Stimulated activated naive CD8-positive, alpha-beta T cell treated with anti-CD3 and anti-CD28 coated beads, Interleukin-15, amount 100 ng/mL, for 72 hours (primary cell): ENCODE data around the gene RAB39A.
"Not testable (repeated sequence)": the region's sequence is repeated elsewhere in the genome, so short reads cannot be mapped to it uniquely, and the experiment has no call there.

ENCODE experiments used
- ATAC-seq: fragments of 150-1000 bp; cut with Tn5 transposase; 2 replicates; pipeline ENCODE4 v1.10.0; 2021; ENCODE audit warnings: mild to moderate bottlenecking, moderate library complexity
- DNase-seq, 2 donors: peaks; one replicate each; pipeline ENCODE4 v3.0.0; 2021 to 2022
- H3K27ac Mint-ChIP-seq, 2 donors: one replicate each; pipeline ENCODE4 v1.8.0; 2022; ENCODE audit warnings: mild to moderate bottlenecking in 2 of 2, mixed read lengths in 2 of 2, moderate library complexity in 2 of 2
- H3K27me3 Mint-ChIP-seq: one replicate; pipeline ENCODE4 v1.8.0; 2022; ENCODE audit warnings: mixed read lengths
- H3K4me1 Mint-ChIP-seq: one replicate; pipeline ENCODE4 v1.8.0; 2022; ENCODE audit warnings: mild to moderate bottlenecking, mixed read lengths
- H3K4me3 Mint-ChIP-seq, 2 donors: one replicate each; pipeline ENCODE4 v1.8.0; 2022; ENCODE audit warnings: mild to moderate bottlenecking in 2 of 2, mixed read lengths in 2 of 2, moderate library complexity in 1 of 2
- H3K9me3 Mint-ChIP-seq, 2 donors: one replicate each; pipeline ENCODE4 v1.8.0; 2022; ENCODE audit warnings: mixed read lengths in 2 of 2

The RAB39A gene

DNA sequence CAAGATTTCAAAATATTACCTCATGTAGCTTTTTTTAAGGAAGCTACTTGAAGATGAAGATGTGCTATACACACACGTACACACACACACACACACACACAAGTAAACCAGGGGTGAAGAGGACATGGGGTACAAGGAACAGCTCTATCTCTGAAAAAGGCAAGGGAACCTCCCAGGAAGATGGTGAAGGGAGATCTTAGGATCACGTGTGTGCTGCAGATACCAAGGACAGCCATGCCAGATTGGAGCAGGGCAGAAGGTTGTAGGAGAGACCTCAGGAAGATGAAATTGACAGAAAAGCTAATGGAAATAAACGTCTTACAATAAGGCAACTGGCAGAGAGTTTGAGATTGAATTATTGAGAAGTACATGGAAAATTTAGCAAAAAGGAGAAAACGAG, 19.7 kb downstream of the RAB39A start:
- no peaks in the 10 kb centered on the region for H3K9me3 Mint-ChIP-seq
- H3K4me3 Mint-ChIP-seq, result no peak overlapping the region
- no peaks in the 10 kb centered on the region for H3K4me1 Mint-ChIP-seq
- H3K27ac Mint-ChIP-seq, result no peak overlapping the region
- no peak for ATAC-seq
- no peak for DNase-seq
- no peaks in the 10 kb centered on the region for H3K27me3 Mint-ChIP-seq

- H3K4me3 Mint-ChIP-seq, ATAC-seq, H3K9me3 Mint-ChIP-seq, H3K27ac Mint-ChIP-seq, H3K4me1 Mint-ChIP-seq, H3K27me3 Mint-ChIP-seq, DNase-seq: not testable (repeated sequence)
These were observed 20.1 kb downstream of the RAB39A start for GRCh38 chr11:107948328-107948727.

DNA sequence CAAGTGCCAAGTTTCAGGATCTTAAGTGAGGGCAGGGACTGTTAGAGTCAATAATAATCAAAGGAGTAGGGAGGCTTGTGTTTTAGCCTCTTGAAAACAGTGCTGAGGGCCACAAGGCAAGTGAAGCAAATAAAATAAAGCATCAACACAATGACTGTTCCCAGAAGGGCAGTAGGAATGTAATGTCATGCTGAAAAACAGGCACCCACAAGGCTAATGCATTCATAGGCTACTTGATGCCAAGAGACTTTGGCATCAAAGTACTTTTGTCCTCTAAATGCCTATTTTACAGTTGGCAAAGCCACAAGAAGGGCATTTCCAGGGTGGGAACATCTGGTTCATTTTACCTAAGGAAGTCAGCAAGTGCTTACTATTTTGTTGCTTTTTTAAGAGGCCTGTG, 22.9 kb downstream of the RAB39A start:
- ATAC-seq (no peak), DNase-seq (no peak)
- Mint-ChIP-seq H3K9me3 (no peaks in the 10 kb centered on the region), H3K4me3 (no peak overlapping the region), H3K27ac (no peak overlapping the region), H3K27me3 (no peaks in the 10 kb centered on the region), H3K4me1 (no peaks in the 10 kb centered on the region)

DNA sequence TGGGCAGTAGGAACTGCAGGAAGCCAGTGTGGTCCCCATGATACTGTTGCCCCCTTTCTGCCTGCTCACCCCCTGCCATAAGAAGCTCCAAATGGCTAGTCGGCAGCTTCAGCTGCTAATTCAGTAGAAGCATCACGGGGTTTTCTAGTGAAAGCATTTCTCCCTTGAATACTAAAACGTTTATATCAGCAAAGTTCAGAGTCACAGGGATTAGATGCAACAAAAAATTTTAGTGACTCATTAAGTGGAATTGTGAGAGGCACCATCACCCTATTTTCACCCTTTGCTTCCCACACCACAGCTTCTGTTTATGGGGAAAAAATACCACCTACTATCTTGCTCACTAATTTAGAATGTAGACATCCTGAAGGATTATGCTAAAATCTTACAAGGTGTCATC, 25.2 kb downstream of the RAB39A start:
- H3K4me1 Mint-ChIP-seq, result peaks cover 6% of the 10 kb centered on the region
- no peak overlapping the region for H3K4me3 Mint-ChIP-seq
- peaks cover 21% of the 10 kb centered on the region for H3K27me3 Mint-ChIP-seq
- DNase-seq (no peak), ATAC-seq (no peak)
- no peaks in the 10 kb centered on the region for H3K9me3 Mint-ChIP-seq
- no peak overlapping the region for H3K27ac Mint-ChIP-seq

- DNase-seq, result no peak
- Mint-ChIP-seq H3K4me3 (no peak overlapping the region), H3K9me3 (no peaks in the 10 kb centered on the region), H3K27me3 (peaks cover 25% of the 10 kb centered on the region), H3K27ac (no peak overlapping the region), H3K4me1 (peaks cover 6% of the 10 kb centered on the region)
- no peak for ATAC-seq
These were observed 28.3 kb downstream of the RAB39A start for GRCh38 chr11:107956543-107956942.

DNA sequence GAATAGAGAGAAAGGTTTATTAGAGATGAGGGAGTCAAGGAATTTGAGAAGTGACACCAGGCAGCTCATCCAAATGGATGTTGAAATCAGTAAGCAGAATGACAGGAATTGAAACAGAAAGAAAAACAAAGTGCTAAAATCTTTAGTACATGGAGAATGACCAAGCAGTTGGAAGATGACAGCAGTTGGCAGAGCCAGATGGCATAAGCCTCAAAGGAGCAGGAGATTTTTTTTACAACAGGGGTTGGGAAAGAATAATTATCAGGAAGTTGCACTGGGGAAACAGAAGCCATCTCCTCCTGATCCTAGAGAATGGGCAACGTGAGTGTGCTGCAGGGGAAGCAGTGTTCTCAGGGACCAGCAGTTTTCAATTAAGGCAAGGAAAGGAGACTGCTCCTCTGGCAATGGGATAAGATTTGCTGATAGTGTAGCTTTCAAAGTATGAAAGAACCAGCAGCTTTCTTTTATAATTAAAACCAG, 28.9 kb downstream of the RAB39A start:
- Mint-ChIP-seq H3K4me1 (peaks cover 6% of the 10 kb centered on the region), H3K27ac (no peak overlapping the region), H3K27me3 (peaks cover 31% of the 10 kb centered on the region), H3K9me3 (no peaks in the 10 kb centered on the region), H3K4me3 (no peak overlapping the region)
- DNase-seq, result no peak
- no peak for ATAC-seq

DNA sequence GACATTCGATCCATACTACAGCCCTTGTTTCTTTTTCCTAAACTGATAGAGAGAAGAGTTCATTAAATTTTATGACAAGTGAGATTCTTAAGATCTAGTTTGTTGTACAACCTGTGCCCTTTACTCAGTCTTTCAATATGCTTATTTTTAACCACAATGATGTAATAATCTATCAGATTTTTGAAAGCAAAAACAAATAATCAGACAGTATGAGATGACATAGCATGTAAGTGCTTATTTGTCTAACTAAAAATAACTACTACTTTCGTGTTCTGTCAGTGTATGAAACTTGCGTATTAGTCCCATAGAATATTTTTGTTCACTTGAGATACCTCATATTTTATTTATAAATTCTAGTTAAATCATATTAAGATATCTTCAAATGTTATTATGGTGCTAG, 33.2 kb downstream of the RAB39A start:
- no peak overlapping the region for H3K27ac Mint-ChIP-seq
- H3K4me3 Mint-ChIP-seq, result no peak overlapping the region
- ATAC-seq, result no peak
- peaks cover 6% of the 10 kb centered on the region for H3K4me1 Mint-ChIP-seq
- H3K27me3 Mint-ChIP-seq, result peaks cover 31% of the 10 kb centered on the region
- DNase-seq, result no peak
- H3K9me3 Mint-ChIP-seq, result no peaks in the 10 kb centered on the region

DNA sequence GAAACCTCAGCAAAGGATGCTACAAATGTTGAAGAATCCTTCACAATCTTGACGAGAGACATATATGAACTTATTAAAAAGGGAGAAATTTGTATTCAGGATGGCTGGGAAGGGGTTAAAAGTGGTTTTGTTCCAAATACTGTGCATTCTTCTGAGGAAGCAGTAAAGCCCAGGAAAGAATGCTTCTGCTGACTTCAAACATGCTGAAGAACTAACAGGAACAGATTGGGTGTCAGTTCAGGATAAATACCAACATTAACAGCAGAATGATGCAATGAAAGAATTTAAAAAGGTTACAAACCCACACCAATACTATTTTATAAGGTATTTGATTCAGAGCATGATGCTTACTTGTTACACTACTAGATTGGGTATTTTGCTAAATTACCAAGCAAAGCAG, 33.9 kb downstream of the RAB39A start:
- Mint-ChIP-seq H3K27ac (no peak overlapping the region), H3K9me3 (no peaks in the 10 kb centered on the region), H3K4me3 (no peak overlapping the region), H3K27me3 (peaks cover 24% of the 10 kb centered on the region), H3K4me1 (no peaks in the 10 kb centered on the region)
- DNase-seq (no peak), ATAC-seq (no peak)

DNA sequence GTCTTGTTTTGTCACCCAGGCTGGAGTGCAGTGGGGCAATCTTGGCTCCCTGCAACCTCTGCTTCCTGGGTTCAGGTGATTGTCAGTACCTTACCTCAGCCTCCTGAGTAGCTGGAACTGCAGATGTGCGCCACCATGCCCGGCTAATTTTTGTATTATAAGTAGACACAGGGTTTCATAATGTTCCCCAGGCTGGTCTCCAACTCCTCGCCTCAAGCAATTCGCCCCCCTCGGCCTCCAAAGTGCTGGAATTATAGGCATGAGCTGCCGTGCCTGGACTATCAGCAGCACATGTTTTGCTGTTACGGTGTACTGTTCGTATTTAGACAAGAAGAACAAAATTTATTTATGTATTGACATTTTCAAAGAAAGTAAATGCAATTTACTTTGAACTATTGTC, 34.8 kb downstream of the RAB39A start:
- no peak for ATAC-seq
- H3K27me3 Mint-ChIP-seq, result peaks cover 15% of the 10 kb centered on the region
- no peak overlapping the region for H3K4me3 Mint-ChIP-seq

GRCh38 chr11:107969219-107969618, 41.0 kb downstream of the RAB39A start:
- Mint-ChIP-seq H3K4me1 (no peaks in the 10 kb centered on the region), H3K27ac (no peak overlapping the region), H3K9me3 (no peaks in the 10 kb centered on the region), H3K27me3 (peaks cover 7% of the 10 kb centered on the region), H3K4me3 (no peak overlapping the region)
- DNase-seq, result no peak
- no peak for ATAC-seq

More for the DNA sequence above, 34.8 kb downstream of the RAB39A start:
- no peak for DNase-seq
- no peaks in the 10 kb centered on the region for H3K9me3 Mint-ChIP-seq
- no peak overlapping the region for H3K27ac Mint-ChIP-seq
- H3K4me1 Mint-ChIP-seq, result no peaks in the 10 kb centered on the region

GRCh38 chr11:107970049-107970448, 41.8 kb downstream of the RAB39A start:
- H3K4me3 Mint-ChIP-seq, result no peak overlapping the region
- H3K9me3 Mint-ChIP-seq, result no peaks in the 10 kb centered on the region
- no peaks in the 10 kb centered on the region for H3K4me1 Mint-ChIP-seq
- H3K27me3 Mint-ChIP-seq, result peaks cover 7% of the 10 kb centered on the region
- ATAC-seq, result no peak
- no peak for DNase-seq
- no peak overlapping the region for H3K27ac Mint-ChIP-seq

GRCh38 chr11:107973641-107974040, 45.4 kb downstream of the RAB39A start:
- ATAC-seq (no peak), DNase-seq (no peak)
- Mint-ChIP-seq H3K4me3 (no peak overlapping the region), H3K9me3 (no peaks in the 10 kb centered on the region), H3K27me3 (peaks cover 7% of the 10 kb centered on the region), H3K27ac (no peak overlapping the region), H3K4me1 (no peaks in the 10 kb centered on the region)

GRCh38 chr11:107988397-107989158, 60.3 kb downstream of the RAB39A start:
- Mint-ChIP-seq H3K27me3 (no peaks in the 10 kb centered on the region), H3K4me1 (no peaks in the 10 kb centered on the region), H3K4me3 (no peak overlapping the region), H3K27ac (no peak overlapping the region), H3K9me3 (no peaks in the 10 kb centered on the region)
- no peak for ATAC-seq
- no peak for DNase-seq

DNA sequence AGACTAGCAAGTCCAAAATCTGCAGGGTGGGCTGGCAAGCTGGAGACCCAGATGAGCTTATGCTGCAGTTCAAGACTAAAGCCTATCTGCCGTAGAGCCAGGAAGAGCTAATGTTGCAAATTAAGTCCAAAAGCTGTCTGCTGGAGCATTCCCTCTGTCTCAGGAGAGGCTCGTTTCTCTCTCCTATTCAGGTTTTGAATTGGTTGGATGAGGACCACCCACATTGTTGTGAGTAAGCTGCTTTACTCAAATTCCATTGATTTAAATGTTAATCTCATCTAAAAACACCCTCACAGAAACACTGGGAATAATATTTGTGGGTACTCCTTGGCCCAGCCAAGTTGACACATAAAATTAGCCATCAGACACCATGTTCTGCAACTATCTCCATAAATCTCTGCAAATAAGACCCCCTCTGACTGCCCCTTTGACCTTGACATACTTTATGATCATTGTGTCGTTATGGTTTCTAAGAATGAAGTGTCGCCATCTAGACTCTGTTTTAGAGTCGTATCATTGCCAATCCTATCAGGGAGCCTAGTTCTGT, 63.7 kb downstream of the RAB39A start:
- DNase-seq (no peak), ATAC-seq (no peak)
- Mint-ChIP-seq H3K27me3 (peaks cover 25% of the 10 kb centered on the region), H3K9me3 (no peaks in the 10 kb centered on the region), H3K4me1 (no peaks in the 10 kb centered on the region), H3K4me3 (no peak overlapping the region), H3K27ac (no peak overlapping the region)

DNA sequence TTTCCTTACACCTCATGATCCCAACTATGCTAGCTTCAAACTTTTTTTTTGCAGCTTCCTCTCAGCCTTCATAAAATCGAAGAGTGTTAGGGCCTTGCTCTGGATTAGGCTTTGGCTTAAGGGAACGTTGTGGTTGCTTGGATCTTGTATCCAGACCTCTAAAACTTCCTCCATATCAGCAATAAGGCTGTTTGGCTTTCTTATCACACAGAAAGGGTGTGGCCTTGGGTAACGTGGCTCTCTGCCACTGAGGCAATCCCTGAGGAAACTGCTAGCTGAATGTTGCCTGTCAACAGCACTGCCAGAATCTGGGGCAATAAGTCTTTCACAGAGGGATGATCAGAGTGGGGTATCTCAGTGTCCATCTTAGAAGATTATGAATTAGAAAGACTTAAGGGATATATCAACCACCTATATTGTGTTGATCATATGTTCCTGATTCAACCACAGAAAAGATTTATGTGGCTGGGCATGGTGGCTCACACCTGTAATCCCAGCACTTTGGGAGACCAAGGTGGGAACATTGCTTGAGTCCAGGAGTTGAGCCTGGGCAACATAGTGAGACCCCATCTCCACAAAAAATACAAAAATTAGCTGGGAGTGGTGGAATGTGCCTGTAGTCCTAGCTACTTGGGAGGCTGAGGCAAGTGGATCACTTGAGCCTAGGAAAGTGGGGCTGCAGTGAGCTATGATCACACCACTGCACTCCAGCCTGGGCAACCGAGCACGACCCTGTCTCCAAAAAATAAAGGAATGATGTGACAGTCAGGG, 67.9 kb downstream of the RAB39A start:
- no peak for DNase-seq
- ATAC-seq, result no peak
- H3K27me3 Mint-ChIP-seq, result peaks cover 35% of the 10 kb centered on the region
- no peak overlapping the region for H3K27ac Mint-ChIP-seq
- H3K9me3 Mint-ChIP-seq, result no peaks in the 10 kb centered on the region
- no peak overlapping the region for H3K4me3 Mint-ChIP-seq
- H3K4me1 Mint-ChIP-seq, result peaks cover 6% of the 10 kb centered on the region

DNA sequence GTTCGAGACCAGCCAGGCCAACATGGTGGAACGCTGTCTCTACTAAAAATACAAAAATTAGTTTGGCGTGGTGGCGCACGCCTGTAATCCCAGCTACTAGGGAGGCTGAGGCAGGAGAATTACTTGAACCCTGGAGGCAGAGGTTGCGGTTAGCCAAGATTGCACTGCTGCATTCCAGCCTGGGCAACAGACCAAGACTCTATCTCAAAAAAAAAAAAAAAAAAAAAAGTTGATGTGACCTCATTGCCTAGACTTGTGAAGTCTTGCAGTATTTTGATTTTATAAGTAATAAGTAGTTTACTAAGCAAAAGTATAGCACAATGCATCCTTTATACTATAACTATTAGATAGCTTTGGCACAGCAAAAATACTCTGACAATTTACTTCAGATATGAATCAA, 70.5 kb downstream of the RAB39A start:
- DNase-seq (no peak), ATAC-seq (no peak)
- Mint-ChIP-seq H3K4me1 (peaks cover 6% of the 10 kb centered on the region), H3K27ac (no peak overlapping the region), H3K4me3 (no peak overlapping the region), H3K9me3 (no peaks in the 10 kb centered on the region), H3K27me3 (peaks cover 35% of the 10 kb centered on the region)
